Gastrocnemius medialis (tissue), 4 donors: ENCODE results near the gene SPACA5.

Source experiments
- CTCF ChIP-seq, 5 experiments: fragments of 450-650 bp in 3 of 5; fragments of 200-600 bp in 2 of 5; sonication (generic) in 2 of 5; IDR thresholded peaks in 4 of 5; conservative IDR thresholded peaks in 1 of 5; 1 replicate in 4 of 5; 2 replicates in 1 of 5; pipeline ENCODE4 v1.5.1; 2016 to 2019; ENCODE audit warnings: antibody characterized with exemption in 5 of 5, mild to moderate bottlenecking in 3 of 5, moderate library complexity in 3 of 5
- POLR2A ChIP-seq, 2 donors: fragments of 450-650 bp; IDR thresholded peaks; one replicate each; pipeline ENCODE4 v1.6.1; 2017; ENCODE audit warnings: antibody characterized with exemption in 2 of 2, mild to moderate bottlenecking in 2 of 2, moderate library complexity in 2 of 2

- TF ChIP-seq CTCF (IDR thresholded peaks at IDR 0.05 in 4 of 5, conservative IDR thresholded peaks at IDR 0.05 in 1 of 5), result no peak
- no peak for TF ChIP-seq POLR2A (IDR thresholded peaks at IDR 0.05)
Observed at GRCh38 chrX:48001260-48001659, 5.5 kb upstream of the SPACA5 start.
